Activated naive CD8-positive, alpha-beta T cell treated with anti-CD3 and anti-CD28 coated beads, Interleukin-2, amount 10 ng/mL, durations not matched to agents 7 days and 5 days (primary cell): Measurements from ENCODE around the gene TRIM49D2. TPM values are rescaled to one million over a fixed set of nuclear protein-coding genes. Genes with fewer than 3 reads are reported as not detected.
"Not testable (repeated sequence)": the region's sequence is repeated elsewhere in the genome, so short reads cannot be mapped to it uniquely, and the experiment has no call there.

Source experiments
- ATAC-seq: fragments of 150-1000 bp; cut with Tn5 transposase; one replicate; pipeline ENCODE4 v1.10.0; 2021; ENCODE audit warnings: low read depth, moderate library complexity
- POLR2A ChIA-PET: fragments of 350-600 bp; sonication (Branson Sonifier 250); formaldehyde crosslinking; loops from one replicate; lab custom pipeline; 2021; ENCODE audit warnings: antibody characterized with exemption; lab: Charles Lee
- DNase-seq: peaks from one replicate; pipeline ENCODE4 v3.0.0; 2021
- H3K27ac Mint-ChIP-seq: one replicate; pipeline ENCODE4 v1.8.0; 2022; ENCODE audit warnings: mild to moderate bottlenecking, mixed read lengths
- H3K27me3 Mint-ChIP-seq: one replicate; pipeline ENCODE4 v1.8.0; 2022; ENCODE audit warnings: mild to moderate bottlenecking, moderate library complexity, mixed read lengths
- H3K36me3 Mint-ChIP-seq: one replicate; pipeline ENCODE4 v1.8.0; 2021; ENCODE audit warnings: mild to moderate bottlenecking, mixed read lengths
- H3K4me1 Mint-ChIP-seq: one replicate; pipeline ENCODE4 v1.8.0; 2021; ENCODE audit warnings: mixed read lengths
- H3K4me3 Mint-ChIP-seq: one replicate; pipeline ENCODE4 v1.8.0; 2022; ENCODE audit warnings: mild to moderate bottlenecking, moderate library complexity, mixed read lengths
- H3K9me3 Mint-ChIP-seq: one replicate; pipeline ENCODE4 v1.8.0; 2021; ENCODE audit warnings: mixed read lengths
- total RNA-seq, 2 experiments: library from RNA; stranded (reverse); gene quantifications; one replicate each; pipeline ENCODE4 v1.2.3, GENCODE V29; 2021

Gene TRIM49D2, protein sequence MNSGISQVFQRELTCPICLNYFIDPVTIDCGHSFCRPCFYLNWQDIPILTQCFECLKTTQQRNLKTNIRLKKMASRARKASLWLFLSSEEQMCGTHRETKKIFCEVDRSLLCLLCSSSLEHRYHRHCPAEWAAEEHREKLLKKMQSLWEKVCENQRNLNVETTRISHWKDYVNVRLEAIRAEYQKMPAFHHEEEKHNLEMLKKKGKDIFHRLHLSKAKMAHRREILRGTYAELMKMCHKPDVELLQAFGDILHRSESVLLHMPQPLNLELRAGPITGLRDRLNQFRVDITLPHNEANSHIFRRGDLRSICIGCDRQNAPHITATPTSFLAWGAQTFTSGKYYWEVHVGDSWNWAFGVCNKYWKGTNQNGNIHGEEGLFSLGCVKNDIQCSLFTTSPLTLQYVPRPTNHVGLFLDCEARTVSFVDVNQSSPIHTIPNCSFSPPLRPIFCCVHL
- total RNA-seq: not detected

DNA sequence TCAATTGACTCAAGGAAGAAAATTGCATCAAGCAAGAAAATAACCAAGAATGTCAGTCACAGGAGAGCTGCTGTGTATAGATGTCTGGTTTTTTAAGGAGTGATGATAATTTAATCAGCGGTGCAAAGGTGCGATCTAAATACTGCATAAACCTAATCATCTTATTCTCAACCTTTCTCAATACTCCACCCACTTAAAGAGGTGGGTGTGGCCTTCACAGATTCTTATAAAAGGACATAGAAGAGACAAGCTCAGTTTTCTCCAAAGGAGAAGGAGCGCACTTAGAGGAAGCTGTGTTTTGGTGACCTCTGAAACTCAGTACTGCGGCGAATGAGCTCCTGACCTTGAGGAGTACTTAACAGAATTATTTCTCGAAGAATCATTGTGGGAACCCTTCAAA lies at the start of gene TRIM49D2:
TRIM49D2 (plus strand) TSS at position 301 of the 400 bp plus-strand sequence. CDS start 2,698 bp downstream, outside the sequence.
- H3K9me3 Mint-ChIP-seq, DNase-seq, POLR2A ChIA-PET, H3K4me1 Mint-ChIP-seq, H3K27ac Mint-ChIP-seq, H3K27me3 Mint-ChIP-seq, H3K4me3 Mint-ChIP-seq, ATAC-seq, H3K36me3 Mint-ChIP-seq: not testable (repeated sequence)

DNA sequence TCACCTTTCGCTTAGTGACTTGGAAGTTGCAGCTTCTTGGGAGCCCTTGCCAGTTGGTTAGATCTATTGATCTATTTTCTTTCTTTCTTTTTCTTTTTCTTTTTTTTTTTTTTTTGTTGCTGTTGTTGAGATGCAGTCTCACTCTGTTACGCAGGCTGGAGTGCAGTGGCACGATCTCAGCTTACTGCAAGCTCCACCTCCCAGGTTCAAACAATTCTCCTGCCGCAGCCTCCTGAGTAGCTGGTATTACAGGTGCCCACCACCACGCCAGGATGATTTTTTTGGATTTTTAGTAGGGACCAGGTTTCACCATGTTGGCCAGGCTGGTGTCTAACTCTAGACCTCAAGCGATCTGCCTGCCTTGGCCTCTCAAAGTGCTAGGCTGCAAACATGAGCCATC lies 46.4 kb upstream of the TRIM49D2 start:
- H3K9me3 Mint-ChIP-seq, H3K36me3 Mint-ChIP-seq, ATAC-seq, H3K27ac Mint-ChIP-seq, H3K27me3 Mint-ChIP-seq, H3K4me3 Mint-ChIP-seq, POLR2A ChIA-PET, H3K4me1 Mint-ChIP-seq, DNase-seq: not testable (repeated sequence)

DNA sequence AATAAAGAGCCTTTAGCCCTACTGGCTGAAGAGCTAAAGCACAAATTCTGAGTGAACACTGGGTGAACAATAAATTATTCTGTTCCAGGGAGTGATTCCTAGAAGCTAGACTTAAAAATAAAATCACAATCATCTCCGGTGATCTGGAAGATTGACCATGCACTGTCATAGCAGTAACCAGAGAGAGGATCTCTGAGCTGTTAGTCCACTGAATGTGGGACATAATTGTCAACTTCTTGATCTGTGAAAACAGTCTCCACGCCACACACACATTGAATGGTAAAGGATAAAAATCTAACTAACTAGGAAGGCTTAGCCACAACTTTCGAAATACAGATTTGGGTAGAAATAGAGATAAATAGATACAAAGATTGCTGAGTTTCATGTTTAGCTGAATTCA lies 30.6 kb upstream of the TRIM49D2 start:
- H3K4me3 Mint-ChIP-seq, H3K27ac Mint-ChIP-seq, H3K4me1 Mint-ChIP-seq, H3K36me3 Mint-ChIP-seq, POLR2A ChIA-PET, H3K9me3 Mint-ChIP-seq, ATAC-seq, H3K27me3 Mint-ChIP-seq, DNase-seq: not testable (repeated sequence)

DNA sequence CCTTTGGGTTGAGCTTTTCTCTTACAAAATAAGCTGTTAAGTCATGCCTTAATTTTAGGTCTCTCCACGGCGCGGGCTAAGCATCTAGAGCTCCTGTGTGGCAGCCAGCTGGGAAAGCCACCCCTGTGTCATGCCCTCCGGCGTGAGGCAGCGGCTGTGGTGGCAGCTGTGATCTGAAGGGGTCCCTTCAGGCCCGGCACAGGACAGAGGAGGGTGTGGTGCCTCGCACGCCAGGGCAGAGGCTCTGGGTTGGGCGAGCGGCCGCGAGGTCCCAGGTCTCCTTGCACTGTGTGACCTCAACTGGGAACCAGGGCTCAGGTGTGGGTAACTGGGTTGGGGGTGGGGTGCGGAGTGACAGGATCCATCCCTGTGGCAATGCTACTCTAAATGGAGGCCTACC lies 23.1 kb upstream of the TRIM49D2 start:
- H3K27me3 Mint-ChIP-seq, H3K9me3 Mint-ChIP-seq, H3K27ac Mint-ChIP-seq, ATAC-seq, POLR2A ChIA-PET, H3K36me3 Mint-ChIP-seq, H3K4me1 Mint-ChIP-seq, H3K4me3 Mint-ChIP-seq, DNase-seq: not testable (repeated sequence)

DNA sequence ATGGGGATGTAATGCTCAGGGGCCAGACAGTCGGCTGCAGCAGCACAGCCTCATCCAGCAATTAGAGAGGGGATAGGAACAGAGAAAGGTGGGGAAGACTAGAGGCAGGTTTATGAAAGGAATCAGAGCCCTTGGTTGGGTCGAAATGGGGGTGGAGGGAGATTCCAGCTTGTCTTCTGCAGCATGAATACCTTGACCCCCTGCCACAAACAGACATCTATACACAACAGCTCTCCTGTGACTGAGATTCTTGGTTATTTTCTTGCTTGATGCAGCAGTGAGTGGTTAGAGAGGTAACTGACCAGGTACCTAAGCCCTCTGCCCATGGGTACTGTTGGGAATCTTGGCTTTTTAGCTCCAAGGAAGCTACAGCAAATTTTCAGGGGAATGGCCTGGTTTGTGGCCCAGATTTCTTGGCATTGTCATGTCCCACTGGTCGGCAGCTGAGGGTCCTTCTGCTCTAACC lies 1.6 kb upstream of the TRIM49D2 start, which contains the start of gene TRIM49D1:
TRIM49D1 (minus strand) TSS at position 51 of the 466 bp plus-strand sequence. CDS start 4,535 bp downstream, outside the sequence.
- Mint-ChIP-seq H3K4me3 (no peak within 1 kb of the TSS), H3K9me3 (no peaks in the 10 kb centered on the region), H3K27ac (no peak within 1 kb of the TSS), H3K36me3 (no peaks in the 10 kb centered on the region), H3K4me1 (no peaks in the 10 kb centered on the region), H3K27me3 (no peaks in the 10 kb centered on the region)
- ATAC-seq (no peak), DNase-seq (no peak)
- POLR2A ChIA-PET: no interaction called here

DNA sequence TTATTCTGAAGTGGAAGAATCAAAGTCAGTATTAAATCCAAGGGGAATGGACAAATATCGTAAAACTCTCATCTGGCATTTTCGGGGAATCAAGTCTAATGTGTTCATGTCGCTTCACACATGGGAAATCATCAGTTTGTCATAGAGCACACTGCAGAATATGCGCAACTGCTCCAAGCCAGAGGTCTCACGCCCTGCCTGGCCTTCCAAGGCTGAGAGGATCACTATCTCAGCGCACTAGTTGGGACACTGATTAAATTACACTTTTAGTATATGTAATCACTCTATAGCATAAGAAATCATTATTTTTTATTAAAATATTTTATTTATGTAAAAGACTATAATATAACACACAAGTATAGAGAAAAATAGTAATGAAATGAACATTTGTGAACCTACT lies 37.0 kb downstream of the TRIM49D2 start:
- ATAC-seq, POLR2A ChIA-PET, H3K9me3 Mint-ChIP-seq, H3K36me3 Mint-ChIP-seq, H3K4me3 Mint-ChIP-seq, H3K27ac Mint-ChIP-seq, H3K4me1 Mint-ChIP-seq, H3K27me3 Mint-ChIP-seq, DNase-seq: not testable (repeated sequence)

DNA sequence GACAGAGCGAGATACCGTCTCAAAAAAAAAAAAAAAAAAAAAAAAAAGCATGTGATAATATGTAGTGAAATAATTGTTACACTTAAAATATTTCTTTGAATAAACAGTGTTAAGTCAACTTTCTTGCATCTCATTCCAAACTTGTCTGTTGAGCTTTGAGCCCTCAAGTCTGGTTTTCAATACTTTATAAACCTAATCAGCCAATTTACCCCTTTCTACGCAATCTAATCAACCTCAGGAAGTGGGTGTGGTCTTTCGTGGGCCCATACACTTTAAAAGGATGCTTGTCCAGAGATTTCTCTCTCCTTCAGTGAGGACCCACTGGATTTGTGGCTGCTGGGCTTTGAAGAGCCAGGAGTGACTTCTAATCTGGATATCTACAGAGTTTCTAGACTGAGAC lies 41.9 kb downstream of the TRIM49D2 start, which contains the start of gene TRIM64:
TRIM64 (plus strand) TSS at position 301 of the 400 bp plus-strand sequence. CDS start 2,467 bp downstream, outside the sequence.
- ATAC-seq, H3K36me3 Mint-ChIP-seq: not testable (repeated sequence)

More for the DNA sequence above, 41.9 kb downstream of the TRIM49D2 start, which contains the start of gene TRIM64:
- POLR2A ChIA-PET, H3K27me3 Mint-ChIP-seq, DNase-seq, H3K4me3 Mint-ChIP-seq, H3K27ac Mint-ChIP-seq, H3K4me1 Mint-ChIP-seq, H3K9me3 Mint-ChIP-seq: not testable (repeated sequence)

Other genes starting within 250 kb of the TRIM49D2 start
- not detected for gene TRIM77, start 213.8 kb upstream of the TRIM49D2 start, total RNA-seq
- gene TRIM49, start 115.5 kb upstream of the TRIM49D2 start, total RNA-seq: not detected
- gene TRIM64B, start 45.6 kb upstream of the TRIM49D2 start, total RNA-seq: not detected
- not detected for gene TRIM49D1, start 1.8 kb upstream of the TRIM49D2 start, total RNA-seq
- not detected for gene TRIM64, start 42.0 kb downstream of the TRIM49D2 start, total RNA-seq
- not detected for gene TRIM49C, start 107.0 kb downstream of the TRIM49D2 start, total RNA-seq
- not detected for gene UBTFL1, start 161.9 kb downstream of the TRIM49D2 start, total RNA-seq
- gene NAALAD2, start 210.6 kb downstream of the TRIM49D2 start, total RNA-seq: not detected